GM20000 (cell line): ENCODE data around the gene DSCAM.

ENCODE experiments used
- DNase-seq: peaks from one replicate; pipeline ENCODE4 v3.0.0; 2012; ENCODE audit warnings: low spot score
- CTCF ChIP-seq: IDR thresholded peaks from 2 replicates; pipeline ENCODE4 v1.5.1; 2012; ENCODE audit warnings: mild to moderate bottlenecking, control low read depth; ENCODE audit errors: extremely low read depth, missing control alignments

DSCAM gene

GRCh38 chr21:40505244-40505643 lies 341.7 kb downstream of the DSCAM start:
- TF ChIP-seq CTCF, result no peak
- DNase-seq, result no peak

GRCh38 chr21:40504825-40505224 lies 342.1 kb downstream of the DSCAM start:
- DNase-seq, result no peak
- no peak for TF ChIP-seq CTCF

GRCh38 chr21:40496116-40496515 lies 350.8 kb downstream of the DSCAM start:
- no peak for DNase-seq
- TF ChIP-seq CTCF, result no peak

GRCh38 chr21:40490408-40490807 lies 356.6 kb downstream of the DSCAM start:
- TF ChIP-seq CTCF, result no peak
- DNase-seq, result no peak

GRCh38 chr21:40489001-40489400 lies 358.0 kb downstream of the DSCAM start:
- DNase-seq, result no peak
- no peak for TF ChIP-seq CTCF

GRCh38 chr21:40481764-40482163 lies 365.2 kb downstream of the DSCAM start:
- no peak for TF ChIP-seq CTCF

GRCh38 chr21:40474513-40474912 lies 372.4 kb downstream of the DSCAM start:
- TF ChIP-seq CTCF, result no peak
- no peak for DNase-seq

More at GRCh38 chr21:40481764-40482163, 365.2 kb downstream of the DSCAM start:
- no peak for DNase-seq
